Stimulated activated CD4-positive, alpha-beta T cell treated with anti-CD3 and anti-CD28 coated beads, Interleukin-2, amount 100 ng/mL, for 24 hours (primary cell): ENCODE results near the gene SMO.
A peak's percentile ranks its signal among the peaks of the same experiment; 100 is the strongest.
"Not testable (repeated sequence)": the region's sequence is repeated elsewhere in the genome, so short reads cannot be mapped to it uniquely, and the experiment has no call there.

Experiments used
- DNase-seq, 2 donors: peaks; one replicate each; pipeline ENCODE4 v3.0.0-alpha.2; 2020

The SMO gene

GRCh38 chr7:129169686-129170440 lies 18.6 kb upstream of the SMO start:
- peak in 1 of 2 donors; percentile 36 for DNase-seq

- no peak for DNase-seq
Observed at GRCh38 chr7:129170441-129171021, 17.9 kb upstream of the SMO start.

- not testable (repeated sequence) for DNase-seq
Observed at GRCh38 chr7:129173861-129174260, 14.6 kb upstream of the SMO start.

- DNase-seq = no peak
Observed at GRCh38 chr7:129176916-129177710, 11.3 kb upstream of the SMO start.

GRCh38 chr7:129184981-129185670 lies 3.3 kb upstream of the SMO start:
- no peak for DNase-seq

GRCh38 chr7:129186749-129187260 lies 1.6 kb upstream of the SMO start:
- DNase-seq = no peak

GRCh38 chr7:129187681-129188371 lies 607 bp upstream of the SMO start:
- DNase-seq = no peak

- peak in 1 of 2 donors; percentile 11 for DNase-seq
Observed at GRCh38 chr7:129188892-129189660, 643 bp downstream of the SMO start.

GRCh38 chr7:129189661-129190310 lies 1.4 kb downstream of the SMO start:
- DNase-seq = no peak

- no peak for DNase-seq
Observed at GRCh38 chr7:129191272-129191671, 2.8 kb downstream of the SMO start.

- no peak for DNase-seq
Observed at GRCh38 chr7:129193892-129194291, 5.5 kb downstream of the SMO start.

- no peak for DNase-seq
Observed at GRCh38 chr7:129197771-129198170, 9.3 kb downstream of the SMO start.

GRCh38 chr7:129199406-129199805 lies 11.0 kb downstream of the SMO start:
- DNase-seq = no peak

GRCh38 chr7:129202058-129202777 lies 13.8 kb downstream of the SMO start:
- DNase-seq = no peak

- no peak for DNase-seq
Observed at GRCh38 chr7:129203050-129203741, 14.8 kb downstream of the SMO start.

- DNase-seq = no peak
Observed at GRCh38 chr7:129205126-129205818, 16.8 kb downstream of the SMO start.

GRCh38 chr7:129205987-129206785 lies 17.8 kb downstream of the SMO start:
- DNase-seq = no peak

GRCh38 chr7:129208667-129209066 lies 20.2 kb downstream of the SMO start:
- DNase-seq = no peak
